Measurements from ENCODE around the gene IGFBP2. TPM values are rescaled to one million over a fixed set of nuclear protein-coding genes. Genes with fewer than 3 reads are reported as not detected.

The IGFBP2 gene
- total and polyA plus RNA-seq, 9 of the 15 experiments (the other 6 are each of a cell fraction or from before 2014, with no cell fraction given) = 0.93 TPM; not detected in 8

DNA sequence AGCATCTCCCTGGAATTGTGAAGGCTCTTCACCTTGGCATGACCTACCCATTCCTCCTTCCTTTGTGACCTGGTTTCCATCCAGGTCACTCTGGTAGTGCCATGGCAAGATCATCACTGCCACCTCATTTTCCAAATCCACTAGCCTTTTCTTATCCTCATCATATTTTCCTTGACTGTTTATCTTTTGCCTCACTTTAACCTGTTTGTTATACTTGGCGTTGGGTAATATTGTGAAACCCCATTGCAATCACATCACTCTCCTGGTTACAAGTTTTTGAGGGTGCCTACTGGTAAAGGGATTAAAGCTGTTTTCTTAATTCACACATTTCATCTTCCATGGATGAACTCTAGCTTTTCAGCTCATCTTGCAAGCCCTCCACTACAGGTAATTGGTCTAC lies 39.1 kb upstream of the IGFBP2 start:
- CTCF ChIA-PET (ENCODE audit: low intra/inter-chr PET ratio) = no interaction called here
- 0% methylated on average over 1 of the region's 1 CpG for WGBS (ENCODE audit: insufficient coverage, low coverage, missing lambda C conversion rate)
- no peak for DNase-seq (ENCODE audit: extremely low read depth in 1 of 4, low spot score in 3 of 4)
- no peak for TF ChIP-seq ETS2 (tag; IDR thresholded peaks at IDR 0.05; ENCODE audit: borderline replicate concordance, poor library complexity, severe bottlenecking)
- no peak for TF ChIP-seq KLF1 (tag; IDR thresholded peaks at IDR 0.05)
- TF ChIP-seq PYGO2 (tag; IDR thresholded peaks at IDR 0.05) = no peak
- TF ChIP-seq EHMT2 (IDR thresholded peaks at IDR 0.05) = no peak
- no peak for TF ChIP-seq ZNF316 (IDR thresholded peaks at IDR 0.05)
- no peak for FAIRE-seq
- no peaks in the 10 kb centered on the region for H3K9me1 ChIP-seq (ENCODE audit: control insufficient read depth, insufficient read depth, low read length)
- H3K79me2 ChIP-seq (ENCODE audit: control insufficient read depth, insufficient read depth, low read length) = no peaks in the 10 kb centered on the region
- in situ Hi-C loops (cut with MboI) (no loop called here), intact Hi-C loops (cut with micrococcal nuclease) (no loop called here)
- H3K36me3 ChIP-seq (ENCODE audit: control insufficient read depth, insufficient read depth, low read length) = no peaks in the 10 kb centered on the region
- H3K9ac ChIP-seq (ENCODE audit: insufficient read depth in 1 of 2, low read depth in 2 of 2, low read length in 2 of 2) = no peak overlapping the region
- POLR2A ChIA-PET = interaction anchor here (0.8 kb wide), 1 partner anchor 53 kb away, joined by 6 read pairs; no protein-coding TSS in a partner anchor
- H3K9me3 ChIP-seq (replicated peaks; ENCODE audit: control insufficient read depth, insufficient read depth, low read depth, low read length) = no peaks in the 10 kb centered on the region
- no peak overlapping the region for H3K27ac ChIP-seq (ENCODE audit: extremely low read depth, low read depth, low read length)
- H3K4me2 ChIP-seq (ENCODE audit: insufficient read depth, low read length) = no peak overlapping the region
- no TSS peak for BruUV-seq (replicated peaks)
- H3K4me3 ChIP-seq = no peak overlapping the region
- peaks cover 0 to 7% of the 10 kb centered on the region in 2 experiments; a peak in 1 of 5 replicates for H3K4me1 ChIP-seq (replicated peaks in 1 of 2; ENCODE audit: control insufficient read depth in 2 of 2, insufficient read depth in 2 of 2, low read length in 2 of 2)
- ATAC-seq = no peak
- no peak overlapping the region for H2AFZ ChIP-seq (ENCODE audit: low read depth, low read length)
- no peaks in the 10 kb centered on the region for H4K20me1 ChIP-seq (replicated peaks; ENCODE audit: control insufficient read depth, insufficient read depth, low read length)
- peaks cover 0 to 33% of the 10 kb centered on the region in 2 experiments; a peak in 3 of 5 replicates for H3K27me3 ChIP-seq (ENCODE audit: control insufficient read depth in 2 of 2, insufficient read depth in 2 of 2, low read length in 2 of 2)

DNA sequence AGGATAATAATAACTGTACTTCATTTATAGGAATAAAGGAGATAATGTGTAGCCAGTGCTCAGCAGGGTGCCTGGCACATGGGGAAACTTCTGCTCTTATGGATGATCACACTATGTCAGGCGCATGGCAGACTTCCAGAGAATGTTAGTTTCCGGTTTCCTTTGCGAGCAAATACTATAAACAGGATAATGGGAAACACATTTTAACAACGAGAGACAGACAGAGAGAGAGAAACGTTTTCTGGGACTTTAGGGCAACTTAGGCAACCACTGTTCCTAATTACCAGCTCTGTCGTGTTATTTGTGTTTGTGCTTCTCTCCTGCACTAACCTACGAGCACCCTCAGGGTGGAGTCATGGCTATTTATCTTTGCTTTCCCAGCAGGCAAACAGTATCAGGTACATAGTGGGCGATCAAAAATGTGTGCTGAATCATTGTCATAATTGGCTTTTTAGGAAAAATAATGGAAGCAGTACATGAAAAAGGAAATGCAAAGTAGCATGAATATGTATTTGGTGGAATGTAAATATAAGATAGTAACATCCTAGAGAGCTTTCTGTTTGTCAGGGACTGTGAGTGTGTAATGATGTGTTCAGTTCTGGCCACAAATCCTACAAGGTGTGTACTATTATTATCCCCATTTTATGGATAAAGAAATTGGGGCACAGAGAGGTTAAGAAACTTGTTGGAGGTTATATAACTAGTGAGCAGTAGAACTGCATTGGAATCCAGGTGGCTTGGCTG lies 36.8 kb upstream of the IGFBP2 start:
- no peak for TF ChIP-seq ETV6 (IDR thresholded peaks at IDR 0.05; ENCODE audit: borderline replicate concordance in 1 of 2, low read depth in 2 of 2, low read length in 1 of 2)
- TF ChIP-seq ETV6 (CRISPR knock-in tag; IDR thresholded peaks at IDR 0.05; ENCODE audit: borderline replicate concordance) = no peak
- TF ChIP-seq GABPA (tag; conservative IDR thresholded peaks at IDR 0.05; ENCODE audit: low read depth) = 0 out of 2 replicates have a peak, but pooled peaks have one; percentile 16
- no peaks in the 10 kb centered on the region for H3K36me3 ChIP-seq (ENCODE audit: control insufficient read depth, insufficient read depth, low read length)
- no peaks in the 10 kb centered on the region for H3K79me2 ChIP-seq (ENCODE audit: control insufficient read depth, insufficient read depth, low read length)
- no peak overlapping the region for H3K27ac ChIP-seq (ENCODE audit: extremely low read depth, low read depth, low read length)
- WGBS (ENCODE audit: insufficient coverage, low coverage, missing lambda C conversion rate) = 16% methylated on average over 7 of the region's 8 CpGs
- in situ Hi-C loops (cut with MboI) (no loop called here), intact Hi-C loops (cut with micrococcal nuclease) (no loop called here)
- FAIRE-seq (no peak), ATAC-seq (0 out of 3 replicates have a peak, but pooled peaks have one; percentile 33), DNase-seq (ENCODE audit: extremely low read depth in 1 of 4, low spot score in 3 of 4) (no peak)
- H3K9ac ChIP-seq (ENCODE audit: insufficient read depth in 1 of 2, low read depth in 2 of 2, low read length in 2 of 2) = no peak overlapping the region
- 0 out of 2 replicates have a peak overlapping the region, but pooled peaks have one; percentile 38 for H2AFZ ChIP-seq (ENCODE audit: low read depth, low read length)
- no peaks in the 10 kb centered on the region for H3K9me3 ChIP-seq (replicated peaks; ENCODE audit: control insufficient read depth, insufficient read depth, low read depth, low read length)
- no TSS peak for BruUV-seq (replicated peaks)
- no peaks in the 10 kb centered on the region for H4K20me1 ChIP-seq (replicated peaks; ENCODE audit: control insufficient read depth, insufficient read depth, low read length)
- no peak overlapping the region for H3K4me2 ChIP-seq (ENCODE audit: insufficient read depth, low read length)
- H3K27me3 ChIP-seq (ENCODE audit: control insufficient read depth in 2 of 2, insufficient read depth in 2 of 2, low read length in 2 of 2) = peaks cover 0 to 24% of the 10 kb centered on the region in 2 experiments; a peak in 3 of 5 replicates
- H3K9me1 ChIP-seq (ENCODE audit: control insufficient read depth, insufficient read depth, low read length) = no peaks in the 10 kb centered on the region
- ChIA-PET POLR2A (no interaction called here), CTCF (ENCODE audit: low intra/inter-chr PET ratio) (no interaction called here)
- H3K4me3 ChIP-seq = no peak overlapping the region
- peaks cover 0 to 7% of the 10 kb centered on the region in 2 experiments; a peak in 1 of 5 replicates for H3K4me1 ChIP-seq (replicated peaks in 1 of 2; ENCODE audit: control insufficient read depth in 2 of 2, insufficient read depth in 2 of 2, low read length in 2 of 2)
